Stimulated activated CD8-positive, alpha-beta memory T cell treated with anti-CD3 and anti-CD28 coated beads, Interleukin-4, amount 100 ng/mL, for 1 hour (primary cell): ENCODE data around the gene PEAK1.
A peak's percentile ranks its signal among the peaks of the same experiment; 100 is the strongest.

ENCODE experiments used
- DNase-seq, 2 donors: peaks; one replicate each; pipeline ENCODE4 v3.0.0-alpha.2; 2020; ENCODE audit warnings: low read depth in 2 of 2, low spot score in 1 of 2

PEAK1 gene

DNA sequence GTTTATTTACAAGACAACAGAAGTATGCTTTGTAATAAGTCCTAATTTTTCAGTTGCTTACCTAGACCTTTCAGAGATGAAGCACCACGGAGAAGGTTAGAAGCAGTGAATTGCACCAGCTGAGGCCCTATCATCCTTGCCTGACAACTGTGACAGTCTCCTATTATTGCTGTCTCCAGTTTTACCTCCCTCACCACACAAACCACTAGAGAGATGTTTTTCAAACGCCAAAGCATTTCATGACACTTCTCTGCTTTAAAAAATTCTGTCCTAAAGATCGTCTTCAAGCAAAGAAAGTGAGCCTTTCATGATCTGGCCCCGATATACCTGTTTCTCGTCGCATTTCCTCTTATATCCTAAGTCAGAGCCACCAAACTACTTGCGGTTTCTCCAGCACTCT, 276.7 kb downstream of the PEAK1 start:
- no peak for DNase-seq

DNA sequence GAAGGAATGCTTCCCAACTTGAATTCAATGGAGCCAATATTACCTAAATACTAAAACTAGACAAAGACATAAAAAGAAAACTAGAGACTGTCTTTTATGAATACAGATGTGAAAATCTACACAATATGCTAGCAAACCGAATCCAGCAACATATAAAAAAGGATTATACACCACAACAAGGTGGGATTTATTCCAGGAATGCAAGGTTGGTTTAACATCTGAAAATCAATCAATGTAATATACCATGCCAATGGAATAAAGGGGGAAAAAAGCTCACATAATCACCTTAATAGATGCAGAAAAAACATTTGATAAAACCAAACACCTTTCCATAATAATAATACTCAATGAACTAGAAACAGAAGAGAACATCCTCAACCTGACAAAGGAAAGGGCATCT, 279.7 kb downstream of the PEAK1 start:
- DNase-seq, result no peak

DNA sequence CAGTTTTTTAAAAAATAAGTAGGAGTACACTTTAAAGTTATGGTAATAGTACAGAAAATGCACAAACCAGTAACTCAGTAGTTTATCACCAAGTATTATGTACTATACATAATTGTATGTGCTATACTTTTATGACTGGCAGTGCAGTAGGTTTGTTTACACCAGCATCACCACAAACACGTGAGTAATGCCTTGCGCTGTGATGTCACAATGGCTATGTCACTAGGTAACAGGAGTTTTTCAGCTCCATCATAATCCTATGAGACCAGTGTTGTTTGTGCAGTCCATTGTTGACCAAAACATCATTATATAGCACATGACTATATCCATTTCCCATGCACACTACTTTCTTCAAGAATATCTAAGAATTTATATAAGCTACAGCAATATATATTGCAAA, 280.6 kb downstream of the PEAK1 start:
- DNase-seq, result no peak

DNA sequence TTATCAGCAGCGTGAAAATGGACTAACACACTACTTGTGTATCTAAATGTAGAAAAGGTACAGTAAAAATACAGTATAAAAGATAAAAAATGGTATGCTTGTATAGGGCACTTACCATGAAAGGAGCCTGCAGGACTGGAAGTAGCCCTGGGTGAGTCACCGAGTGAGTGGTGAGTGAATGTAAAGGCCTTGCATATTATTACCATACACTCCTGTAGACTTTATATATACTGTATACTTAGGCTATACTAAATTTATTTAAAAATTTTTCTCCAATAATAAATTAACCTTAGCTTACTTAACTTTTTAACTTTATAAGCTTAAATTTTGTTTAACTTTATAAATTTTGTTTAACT, 281.8 kb downstream of the PEAK1 start:
- DNase-seq, result no peak

DNA sequence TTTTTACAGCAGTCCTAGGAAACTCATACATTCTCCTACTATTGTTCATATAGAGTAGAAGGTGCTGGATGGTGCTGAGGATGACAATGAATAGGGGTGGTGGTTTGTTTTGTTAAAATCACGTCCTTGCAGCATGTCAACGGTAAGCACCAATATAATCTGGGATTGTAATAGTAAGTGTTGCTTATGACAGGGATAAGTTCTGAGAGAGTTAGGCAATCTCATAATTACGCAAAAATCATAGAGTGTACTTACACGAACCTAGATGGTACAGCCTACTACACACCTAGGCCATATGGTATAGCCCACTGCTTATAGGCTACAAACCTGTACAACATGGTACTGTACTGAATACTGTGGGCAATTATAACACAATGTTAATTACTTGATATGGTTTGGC, 284.7 kb downstream of the PEAK1 start:
- DNase-seq, result no peak

DNA sequence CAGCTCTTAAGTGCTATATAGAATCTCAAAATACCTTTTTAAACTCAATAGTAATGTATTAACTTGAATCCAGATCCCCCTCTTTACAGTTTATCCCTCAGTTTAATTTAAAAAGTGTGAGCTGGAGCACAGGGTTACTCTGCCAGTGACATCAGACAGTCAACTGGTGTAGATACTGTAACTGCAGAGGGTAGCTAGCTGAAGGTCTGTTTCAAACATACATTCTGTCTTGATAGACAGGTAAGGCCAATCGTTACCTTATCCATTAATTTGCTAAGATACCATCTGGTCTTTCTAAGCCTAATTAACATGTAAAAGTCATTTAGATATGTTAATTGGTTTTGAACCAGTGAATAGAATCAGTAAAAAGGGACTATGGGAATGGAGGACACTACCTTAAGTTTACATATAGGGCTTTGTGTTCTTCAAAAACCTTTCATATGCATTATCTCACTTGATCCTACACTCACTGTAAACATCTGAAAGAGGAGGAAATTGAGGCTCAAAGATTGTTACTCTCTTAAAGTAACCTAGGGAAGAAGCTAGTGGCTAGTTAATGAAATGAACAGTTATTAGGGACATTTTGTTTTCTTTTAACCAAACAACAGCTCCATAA, 289.5 kb downstream of the PEAK1 start:
- no peak for DNase-seq

DNA sequence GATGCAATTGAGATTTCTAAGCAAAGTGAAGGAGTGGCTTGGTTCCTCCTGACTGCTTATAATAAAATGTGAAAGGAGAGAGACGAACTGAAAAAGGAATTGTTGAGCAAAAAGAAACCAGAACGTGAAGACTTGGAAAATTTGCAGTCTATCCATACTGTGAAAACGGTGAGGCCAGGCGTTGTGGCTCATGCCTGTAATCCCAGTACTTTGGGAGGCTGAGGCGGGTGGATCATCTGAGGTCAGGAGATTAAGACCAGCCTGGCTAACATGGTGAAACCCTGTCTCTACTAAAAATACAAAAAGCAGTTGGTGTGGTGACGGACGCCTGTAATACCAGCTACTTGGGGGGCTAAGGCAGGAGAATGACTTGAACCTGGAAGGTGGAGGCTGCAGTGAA, 292.3 kb downstream of the PEAK1 start:
- no peak for DNase-seq

DNA sequence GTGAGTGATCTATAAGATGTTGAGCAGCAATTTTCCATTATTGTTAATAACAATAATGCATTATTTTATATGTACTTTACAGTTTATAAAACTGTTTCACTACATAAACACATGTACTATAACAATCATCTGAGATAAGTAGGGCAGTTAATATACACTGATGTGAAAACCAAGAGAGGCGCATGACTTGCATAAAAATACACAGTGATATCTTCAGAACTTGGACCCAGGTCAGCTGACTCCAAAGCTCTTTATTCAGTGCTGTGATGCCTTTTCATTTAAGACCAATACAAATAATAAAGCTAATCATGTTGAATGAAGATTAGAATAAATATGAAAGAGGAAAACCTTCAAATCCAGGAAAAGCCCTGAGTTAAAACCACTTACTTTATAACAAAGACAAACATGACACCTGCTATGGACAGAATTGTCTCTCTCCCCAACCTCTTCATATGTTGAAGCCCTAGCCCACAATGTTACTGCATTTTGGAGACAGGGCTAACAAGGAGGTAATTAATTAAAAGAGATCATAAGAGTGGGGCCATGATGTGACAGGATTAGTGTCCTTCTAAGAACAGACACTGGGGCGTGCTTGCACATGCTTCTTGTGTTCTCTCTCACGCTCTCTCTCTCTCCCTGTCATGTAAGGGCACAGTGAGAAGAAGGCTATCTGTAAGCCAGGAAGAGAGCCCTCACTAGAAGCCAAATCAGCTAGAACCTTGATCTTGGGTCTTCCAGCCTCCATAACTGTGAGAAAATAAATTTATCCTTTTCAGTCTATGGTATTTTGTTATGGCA, 293.2 kb downstream of the PEAK1 start:
- no peak for DNase-seq

DNA sequence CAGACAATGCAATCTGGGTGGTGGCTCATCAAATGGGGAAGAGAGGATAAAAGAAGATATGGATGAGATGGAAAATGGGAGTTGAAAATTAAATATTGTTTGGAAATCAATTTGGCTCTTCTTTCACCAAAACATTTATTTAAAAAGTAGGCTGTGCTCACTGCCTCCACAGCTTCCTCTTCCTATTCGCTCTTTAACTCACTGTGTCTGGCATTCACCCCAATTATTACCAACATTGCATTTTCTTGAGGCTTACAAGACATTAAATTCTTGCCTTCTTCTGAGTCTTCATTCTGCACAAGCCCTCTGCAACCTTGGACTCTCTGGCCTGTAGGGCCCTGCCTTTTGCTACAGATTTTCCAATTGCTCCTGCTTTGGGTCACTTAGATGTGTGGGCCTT, 296.1 kb downstream of the PEAK1 start:
- DNase-seq, result no peak

DNA sequence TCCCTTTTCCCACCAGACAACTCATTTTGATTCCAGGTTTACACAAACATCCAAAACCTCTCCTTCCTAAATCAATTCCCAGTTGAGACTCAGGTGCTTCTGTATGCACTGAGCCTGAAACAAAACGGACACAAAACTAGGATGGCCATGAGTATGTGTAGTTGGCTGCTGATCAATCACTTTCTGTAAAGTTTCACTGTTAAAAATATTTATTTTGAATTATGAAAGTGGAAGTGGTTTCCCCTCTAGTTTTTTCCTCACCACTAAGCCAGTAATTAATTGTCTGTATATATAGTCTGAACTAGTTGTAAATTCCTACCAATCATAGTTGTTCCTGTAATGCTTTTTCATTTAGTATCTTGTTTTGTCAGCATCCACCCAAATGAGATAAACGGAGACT, 297.3 kb downstream of the PEAK1 start:
- DNase-seq, result no peak

DNA sequence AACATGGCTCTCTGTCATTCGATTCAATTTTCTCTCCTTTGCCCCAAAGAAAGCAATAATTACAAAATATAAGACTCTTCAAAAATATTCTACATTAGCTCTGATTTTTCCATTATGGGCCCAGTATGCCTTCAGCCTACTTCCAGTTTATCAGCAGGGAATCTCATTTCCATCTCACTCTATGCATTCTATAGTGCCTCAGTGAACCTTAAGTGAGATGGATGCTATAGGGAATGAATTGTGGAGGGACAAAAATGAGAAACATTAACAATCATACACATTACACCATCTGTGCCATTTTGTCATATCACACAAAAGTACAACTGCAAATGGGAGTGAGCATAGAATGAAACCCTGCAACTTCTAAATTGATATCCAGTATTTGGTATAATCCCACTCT, 298.3 kb downstream of the PEAK1 start:
- DNase-seq, result no peak

DNA sequence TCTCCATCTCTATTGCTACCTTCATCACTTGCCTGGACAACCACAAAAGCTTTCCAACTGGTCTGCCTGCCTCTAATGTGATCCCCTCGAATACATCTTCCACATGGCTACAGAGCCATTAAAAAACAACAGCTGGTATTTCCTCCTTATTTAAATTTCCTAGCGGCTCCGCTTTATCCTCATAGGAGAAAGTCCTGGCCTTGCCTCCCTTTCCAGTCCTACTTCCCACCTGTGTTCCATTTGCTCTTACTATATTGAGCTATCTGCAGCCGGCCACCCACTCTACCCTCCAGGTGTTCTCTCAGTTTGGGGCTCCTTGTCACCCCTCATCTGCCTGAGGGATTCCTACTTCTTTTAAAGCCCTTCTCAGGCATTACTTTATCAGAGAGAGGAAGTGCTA, 299.3 kb downstream of the PEAK1 start:
- no peak for DNase-seq

DNA sequence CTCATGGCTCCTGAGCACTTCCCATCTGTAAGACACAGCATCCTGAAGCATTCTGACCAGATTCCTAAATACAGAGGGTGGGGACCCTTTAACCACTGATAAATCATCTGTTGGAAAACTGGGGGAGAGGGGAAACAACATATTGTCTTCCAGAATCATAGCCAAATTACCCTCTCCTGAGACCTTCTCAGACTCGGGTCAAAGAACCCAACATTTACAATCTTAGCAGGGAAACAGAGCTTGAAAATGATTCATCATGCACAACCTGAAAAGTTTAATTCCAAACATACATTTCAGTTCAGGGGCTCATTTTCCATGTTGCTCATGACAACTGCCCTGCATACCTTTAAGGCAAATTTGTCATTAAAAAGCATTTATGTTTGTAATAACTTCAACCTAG, 300.5 kb downstream of the PEAK1 start:
- DNase-seq, result no peak

DNA sequence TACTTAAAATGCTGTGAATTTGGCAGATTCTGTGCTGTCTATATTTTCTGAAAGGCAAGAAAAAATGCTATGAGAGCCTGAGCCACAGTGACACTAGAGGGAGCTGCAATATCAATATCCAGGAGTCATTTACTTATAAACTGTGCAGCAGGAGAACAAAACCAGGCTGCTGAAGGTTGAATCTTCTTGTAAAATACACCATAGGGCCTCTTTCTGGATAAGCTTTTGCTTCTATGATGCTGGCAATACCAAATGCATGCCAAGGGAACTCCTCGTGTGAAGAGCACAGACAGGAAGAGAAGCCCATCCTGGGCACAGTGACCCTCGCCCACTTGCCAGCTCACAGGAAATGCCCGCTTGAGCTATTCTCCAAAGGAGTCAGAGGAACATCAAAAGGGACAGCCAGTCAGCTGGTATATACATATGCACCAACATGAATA, 301.0 kb downstream of the PEAK1 start:
- DNase-seq, result peak in 1 of 2 donors; percentile 6

DNA sequence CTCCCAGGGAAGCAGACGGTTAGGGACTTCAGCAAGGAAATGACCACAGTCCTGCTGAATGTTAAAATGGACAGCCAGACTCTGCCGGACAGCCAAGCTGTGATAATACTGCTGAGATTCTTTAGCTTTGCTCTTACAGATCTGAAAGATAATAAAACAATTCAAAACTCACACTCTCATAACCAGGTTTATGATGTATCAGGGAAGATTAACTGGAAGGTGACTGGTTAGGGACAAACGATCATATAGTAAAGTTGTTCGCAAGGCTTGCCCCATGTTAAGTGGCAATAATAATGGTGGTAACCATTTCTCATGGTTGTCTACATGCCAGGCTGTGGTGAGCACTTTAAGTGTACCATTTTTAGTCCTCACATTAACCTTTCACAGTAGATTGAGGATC, 304.7 kb downstream of the PEAK1 start:
- no peak for DNase-seq

DNA sequence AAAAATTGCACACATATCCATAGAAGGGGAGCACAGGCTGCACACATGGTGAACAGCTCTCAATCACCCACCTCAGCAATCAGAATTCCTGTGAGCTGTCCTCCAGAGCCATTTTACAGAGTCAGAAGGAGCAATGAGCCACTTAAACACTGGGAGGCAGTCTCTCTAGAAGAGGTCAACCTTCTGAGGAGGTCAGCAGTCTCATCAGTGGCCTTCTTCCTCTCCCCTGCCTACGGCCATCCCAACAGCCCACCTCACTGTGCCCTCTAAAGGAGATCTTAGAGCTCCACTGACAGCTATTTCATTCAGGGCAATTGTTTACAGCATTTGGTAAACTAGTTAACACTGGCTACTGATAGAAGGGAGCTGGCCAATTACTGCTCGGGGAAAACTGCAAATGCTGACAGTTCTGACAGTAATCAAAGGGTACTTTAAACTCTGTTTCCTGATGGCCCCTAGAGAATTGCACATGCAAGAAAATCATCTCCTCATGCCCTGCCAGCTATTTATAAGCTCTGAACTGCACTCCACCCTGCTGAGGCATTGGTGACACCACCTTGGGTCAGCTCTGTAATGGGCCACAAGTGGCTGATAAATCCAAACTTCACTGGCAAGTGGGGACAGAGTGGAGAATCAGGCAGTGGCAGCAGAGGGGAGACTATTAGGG, 306.9 kb downstream of the PEAK1 start:
- no peak for DNase-seq

DNA sequence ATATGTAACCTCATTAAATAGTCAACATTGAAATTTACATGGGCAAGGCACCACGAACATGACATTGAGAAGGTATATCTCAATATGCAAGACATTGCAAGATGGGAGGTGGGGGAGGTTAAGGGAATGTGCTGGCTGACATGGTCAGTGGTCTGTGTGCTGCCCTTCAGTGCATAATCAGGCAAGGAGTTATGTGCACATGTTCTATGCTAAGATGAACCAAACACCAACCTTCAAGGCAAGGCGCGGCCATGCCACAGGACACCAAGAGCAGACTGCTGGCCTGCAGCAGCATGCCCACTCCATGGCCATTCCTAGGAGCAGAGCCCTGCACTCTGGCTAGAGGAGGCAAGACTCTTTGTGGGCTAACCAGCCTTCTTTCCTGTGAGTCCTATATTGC, 308.1 kb downstream of the PEAK1 start:
- no peak for DNase-seq

DNA sequence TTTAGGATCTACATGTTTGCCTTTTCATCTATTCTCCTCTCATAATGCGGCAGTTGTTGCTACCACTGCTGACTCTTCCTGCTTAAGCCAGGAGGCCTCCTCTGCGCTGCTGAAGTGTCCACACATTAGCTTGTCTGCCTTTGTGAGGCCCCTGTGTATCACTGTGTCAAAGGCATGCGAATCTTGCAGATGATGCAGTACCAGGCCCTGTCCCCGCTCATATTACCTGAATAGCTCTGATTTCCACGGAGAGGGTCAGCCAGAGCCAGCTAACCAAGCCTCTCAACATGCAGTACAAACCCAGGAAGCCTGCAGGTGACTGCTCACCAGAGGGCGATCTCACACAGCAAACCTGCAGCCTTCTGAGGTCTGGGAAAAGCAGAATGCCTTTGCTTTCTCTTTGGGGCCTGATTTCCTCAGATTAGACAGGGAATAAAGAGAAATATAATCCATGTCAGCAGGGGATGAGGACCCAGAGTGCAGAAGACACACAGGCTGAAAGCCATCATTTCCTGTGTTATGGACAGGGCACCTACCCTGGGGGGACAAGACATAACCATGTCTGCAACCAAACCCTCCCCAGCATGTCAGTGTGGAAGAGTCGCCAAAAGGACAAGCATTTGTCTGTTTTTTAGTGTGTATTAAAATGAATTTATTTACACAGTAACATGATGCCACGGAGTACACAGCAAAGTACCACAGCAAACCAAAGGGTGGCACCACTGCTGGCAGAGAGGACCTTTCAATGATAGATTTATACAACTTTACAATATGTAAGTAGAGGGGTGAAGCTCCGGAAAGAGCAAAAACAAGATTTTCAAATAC, 312.2 kb downstream of the PEAK1 start:
- DNase-seq, result no peak

DNA sequence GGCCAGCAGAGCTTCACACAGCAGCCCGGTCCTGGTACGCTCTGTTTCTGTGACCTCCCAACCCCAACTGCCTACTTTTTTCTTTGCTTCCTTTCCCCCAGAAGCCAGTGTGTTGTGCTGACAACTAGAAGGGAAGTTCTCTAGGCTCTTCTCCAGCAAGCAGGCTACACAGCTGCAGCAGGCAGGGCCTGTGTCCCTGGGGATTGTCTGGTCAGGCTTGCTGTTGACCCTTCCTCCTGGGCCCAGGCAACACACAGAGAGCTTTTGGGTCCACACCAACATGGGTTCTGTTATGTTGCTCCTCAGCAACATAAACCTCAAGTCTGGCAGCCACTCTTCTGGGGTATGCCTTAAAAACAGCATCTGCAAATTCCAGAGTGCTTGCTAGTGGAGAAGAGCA, 312.8 kb downstream of the PEAK1 start:
- no peak for DNase-seq

DNA sequence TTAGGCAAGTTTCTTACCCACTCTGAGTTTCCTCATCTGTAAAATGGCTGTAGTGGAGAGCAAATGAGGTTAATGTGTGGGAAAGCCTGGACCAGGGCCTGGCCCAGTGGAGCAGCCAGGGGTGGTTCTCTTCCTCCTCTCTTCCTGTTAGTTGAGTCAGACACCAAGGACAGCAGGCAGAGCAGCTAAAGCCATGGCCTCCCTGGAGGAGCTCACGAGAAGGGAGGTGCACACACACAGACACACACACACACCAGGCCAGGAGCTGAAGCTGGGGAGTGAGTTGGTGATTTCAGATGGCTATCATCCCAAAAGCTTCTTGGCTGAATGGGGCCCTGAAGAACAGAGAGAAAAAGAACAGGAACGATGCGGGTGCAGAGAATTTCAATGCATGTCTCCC, 315.7 kb downstream of the PEAK1 start:
- DNase-seq, result no peak

DNA sequence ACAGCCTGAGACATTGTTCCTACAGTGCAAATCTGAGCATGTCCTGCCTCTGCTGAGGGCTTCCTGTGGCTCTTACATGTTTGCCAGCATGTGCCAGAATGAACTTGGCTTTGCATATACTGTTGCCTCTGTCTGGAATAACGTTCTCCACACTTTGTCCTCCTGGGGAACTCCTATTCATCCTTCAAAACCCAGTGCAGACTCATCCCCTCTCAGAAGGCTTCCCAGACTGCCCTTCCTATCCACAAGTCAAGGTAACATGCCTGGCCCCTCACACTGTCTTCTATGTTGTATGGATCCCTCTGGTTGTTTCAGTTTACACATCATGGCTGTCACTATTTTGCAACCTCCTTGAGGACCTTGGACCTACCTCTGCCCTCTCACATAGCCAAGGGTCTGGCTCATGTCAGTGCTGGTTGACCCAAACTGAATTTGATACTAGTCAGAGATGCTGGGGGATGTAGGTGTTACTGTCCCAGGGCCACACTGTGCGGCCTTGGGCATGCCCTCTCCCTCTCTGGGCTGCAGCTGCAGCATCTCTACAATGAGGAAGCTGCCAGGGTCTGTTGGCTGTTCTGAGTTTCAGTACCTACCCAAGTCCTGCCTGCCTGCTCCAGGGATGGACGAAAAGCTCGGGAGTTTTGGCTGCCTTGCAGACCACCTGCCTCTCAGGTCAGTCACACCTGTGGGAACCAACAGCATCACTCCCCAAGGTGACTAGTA, 320.0 kb downstream of the PEAK1 start:
- DNase-seq, result no peak
